Subcutaneous adipose tissue (tissue), 4 donors: ENCODE measurements around the gene CRTAC1. TPM values are rescaled to one million over a fixed set of nuclear protein-coding genes. Genes with fewer than 3 reads are reported as not detected.

ENCODE experiments used
- CTCF ChIP-seq: fragments of 450-650 bp; IDR thresholded peaks from one replicate; pipeline ENCODE4 v1.5.1; 2016; ENCODE audit warnings: low read depth, mild to moderate bottlenecking, control low read depth, antibody characterized with exemption, moderate library complexity
- total RNA-seq, 4 donors: library from RNA; depleted of rRNA; stranded (reverse); fragments of >200 nt; gene quantifications; one replicate each; pipeline ENCODE4 v1.1.0, GENCODE V29; 2016

Gene CRTAC1
- total RNA-seq, 4 donors from 2014 or later = 0.51 to 1.5 (median 0.72) TPM

GRCh38 chr10:97931041-97931440 lies 99.4 kb downstream of the CRTAC1 start:
- no peak for TF ChIP-seq CTCF

- TF ChIP-seq CTCF = no peak
Measured at GRCh38 chr10:97928897-97929296, 101.5 kb downstream of the CRTAC1 start.

DNA sequence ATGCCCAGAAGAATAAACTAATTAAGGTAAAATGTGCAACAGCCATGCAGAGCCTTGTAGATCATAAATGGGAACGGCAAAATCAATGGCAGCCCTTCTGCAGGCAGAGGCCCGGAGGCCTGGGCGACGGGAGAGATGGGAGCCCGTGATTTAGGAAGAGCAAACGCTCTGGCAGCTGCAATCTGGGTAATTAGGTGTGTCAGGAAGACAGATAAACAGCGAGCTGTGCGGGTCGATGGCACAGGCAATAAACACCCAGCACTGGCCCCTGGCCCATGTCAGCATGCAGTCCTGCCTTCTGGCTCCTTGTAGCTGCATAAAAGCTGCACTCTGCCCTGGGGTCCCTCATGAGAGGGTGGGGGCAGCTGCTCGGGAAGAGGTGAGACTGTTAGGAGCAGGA lies 102.8 kb downstream of the CRTAC1 start:
- no peak for TF ChIP-seq CTCF

GRCh38 chr10:97926055-97926454 lies 104.4 kb downstream of the CRTAC1 start:
- TF ChIP-seq CTCF = no peak

- no peak for TF ChIP-seq CTCF
Measured at GRCh38 chr10:97925308-97925938, 105.0 kb downstream of the CRTAC1 start.

GRCh38 chr10:97924678-97925077 lies 105.7 kb downstream of the CRTAC1 start:
- no peak for TF ChIP-seq CTCF

DNA sequence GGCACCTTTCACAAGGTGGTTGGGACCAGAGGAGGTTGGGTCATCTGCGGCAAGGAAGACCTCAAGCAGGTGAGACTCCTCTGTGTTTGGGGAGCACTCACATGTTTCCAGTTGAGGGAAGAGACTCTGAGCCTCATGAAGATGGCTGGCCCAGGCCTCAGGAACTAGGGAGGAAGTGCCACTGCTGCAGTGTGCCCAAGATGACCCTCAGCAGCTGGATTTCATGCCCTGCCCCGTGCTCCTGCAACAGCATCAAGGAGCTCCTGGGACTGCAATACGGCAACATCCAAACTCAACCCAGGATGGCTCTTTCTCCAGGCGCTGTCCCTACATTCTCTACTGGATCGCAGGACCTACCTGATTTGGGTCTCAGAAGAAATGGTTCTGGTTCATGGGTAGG lies 106.9 kb downstream of the CRTAC1 start:
- no peak for TF ChIP-seq CTCF
